ENCODE results near the gene SNRK.

DNA sequence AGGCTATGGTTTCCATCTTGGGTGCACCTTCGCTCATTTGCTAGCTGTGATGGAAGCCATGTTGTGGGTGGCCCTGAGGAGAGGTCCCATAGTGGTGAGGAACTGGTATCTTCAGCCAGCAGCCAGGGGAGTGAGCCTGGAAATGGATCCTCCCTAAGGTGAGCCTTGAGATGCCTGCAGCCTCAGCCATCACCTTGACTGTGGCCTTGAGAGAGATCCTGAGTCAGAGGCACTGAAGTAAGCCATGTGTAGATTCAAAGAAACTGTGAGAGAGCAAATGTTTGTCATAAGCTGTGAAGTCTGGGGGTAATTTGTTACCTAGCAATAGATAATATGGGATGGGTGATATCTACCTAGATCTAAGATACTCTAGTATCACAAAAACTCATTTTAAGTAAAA, 105.3 kb downstream of the SNRK start:
- TF ChIP-seq, protein P1, sequence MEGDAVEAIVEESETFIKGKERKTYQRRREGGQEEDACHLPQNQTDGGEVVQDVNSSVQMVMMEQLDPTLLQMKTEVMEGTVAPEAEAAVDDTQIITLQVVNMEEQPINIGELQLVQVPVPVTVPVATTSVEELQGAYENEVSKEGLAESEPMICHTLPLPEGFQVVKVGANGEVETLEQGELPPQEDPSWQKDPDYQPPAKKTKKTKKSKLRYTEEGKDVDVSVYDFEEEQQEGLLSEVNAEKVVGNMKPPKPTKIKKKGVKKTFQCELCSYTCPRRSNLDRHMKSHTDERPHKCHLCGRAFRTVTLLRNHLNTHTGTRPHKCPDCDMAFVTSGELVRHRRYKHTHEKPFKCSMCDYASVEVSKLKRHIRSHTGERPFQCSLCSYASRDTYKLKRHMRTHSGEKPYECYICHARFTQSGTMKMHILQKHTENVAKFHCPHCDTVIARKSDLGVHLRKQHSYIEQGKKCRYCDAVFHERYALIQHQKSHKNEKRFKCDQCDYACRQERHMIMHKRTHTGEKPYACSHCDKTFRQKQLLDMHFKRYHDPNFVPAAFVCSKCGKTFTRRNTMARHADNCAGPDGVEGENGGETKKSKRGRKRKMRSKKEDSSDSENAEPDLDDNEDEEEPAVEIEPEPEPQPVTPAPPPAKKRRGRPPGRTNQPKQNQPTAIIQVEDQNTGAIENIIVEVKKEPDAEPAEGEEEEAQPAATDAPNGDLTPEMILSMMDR (conservative IDR thresholded peaks at IDR 0.05; ENCODE audit: low read length), result no peak
- TF ChIP-seq EZH2phosphoT487 (IDR thresholded peaks at IDR 0.05; ENCODE audit: borderline replicate concordance), result no peak
